Activated CD4-positive, CD25-positive, alpha-beta regulatory T cell (primary cell): ENCODE data around the gene SLCO1C1.

Experiments
- DNase-seq, 4 experiments: peaks; one replicate each; lab custom pipeline; 2025; lab: John Stamatoyannopoulos, UW

Gene SLCO1C1

DNA sequence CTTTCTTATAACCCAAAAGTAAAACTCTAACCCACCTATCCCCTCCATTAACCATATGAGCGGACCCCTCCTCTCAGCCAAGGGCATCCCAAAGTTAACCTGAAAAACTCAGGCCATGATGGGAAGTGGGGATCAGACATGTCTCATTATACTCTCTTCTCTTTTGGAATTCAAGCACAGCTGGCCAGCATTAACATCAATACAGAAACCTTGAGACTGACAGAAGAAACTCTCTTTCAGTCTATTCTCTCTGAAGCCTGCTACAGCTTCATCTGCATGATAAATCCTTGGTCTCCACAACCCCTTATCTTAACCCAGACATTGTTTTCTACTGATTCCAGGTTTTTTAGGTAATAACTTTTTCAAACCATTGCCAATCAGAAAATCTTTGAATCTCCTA is 97.8 kb downstream of the SLCO1C1 start:
- no peak for DNase-seq

DNA sequence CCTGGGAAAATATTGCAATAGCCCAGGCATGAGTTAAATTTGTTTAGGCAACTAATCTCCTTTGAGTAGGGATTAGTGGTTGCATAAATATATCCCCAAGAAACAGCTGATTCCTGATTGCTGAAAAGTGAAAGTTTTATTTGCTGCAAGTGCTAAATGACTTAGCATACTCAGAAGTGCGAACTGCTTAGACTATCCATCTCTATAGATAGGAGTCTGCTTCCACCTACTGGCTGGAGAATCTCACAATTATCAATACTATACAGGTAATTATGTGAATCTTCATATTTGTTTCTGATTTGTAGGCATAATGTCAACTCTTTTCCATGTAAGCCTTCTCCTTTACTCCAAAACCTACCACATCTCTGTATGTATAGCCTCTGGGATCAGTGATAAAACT is 103.4 kb downstream of the SLCO1C1 start:
- DNase-seq, result no peak

DNA sequence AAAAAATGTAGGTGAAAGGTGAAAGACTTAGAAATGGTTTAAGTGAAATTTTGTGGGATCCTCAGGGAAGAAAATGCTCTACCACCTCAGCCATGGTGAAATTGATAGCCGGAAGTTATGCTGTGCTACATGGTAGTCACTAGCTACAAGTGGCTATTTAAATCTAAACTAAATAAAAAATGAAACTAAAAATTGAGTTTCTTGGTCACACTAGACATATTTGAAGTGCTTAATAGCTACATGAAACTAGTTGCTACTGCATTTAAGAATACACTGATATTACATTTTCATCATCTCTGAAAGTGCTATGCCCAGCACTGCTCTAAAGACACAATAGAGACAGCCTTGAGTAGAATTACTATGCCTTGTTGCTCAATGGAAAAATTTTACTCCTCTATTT is 105.0 kb downstream of the SLCO1C1 start:
- DNase-seq, result no peak

DNA sequence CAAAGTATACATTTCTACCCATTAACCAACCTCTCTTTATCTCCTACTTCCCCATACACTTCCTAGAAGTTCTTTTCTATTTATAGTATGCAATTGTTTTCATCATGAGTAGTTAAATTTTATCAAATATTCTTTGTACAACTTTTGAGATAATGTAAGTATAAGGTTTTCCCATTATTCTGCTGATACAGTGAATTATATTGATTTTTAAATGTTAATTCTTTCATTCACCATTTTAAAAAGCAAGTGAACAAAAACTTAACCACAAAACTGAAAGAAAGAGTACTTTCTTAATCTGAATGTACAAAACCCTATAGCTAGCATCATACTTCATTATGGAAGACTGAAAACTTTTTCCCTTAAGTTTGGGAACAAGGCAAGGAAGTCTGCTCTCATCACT is 105.9 kb downstream of the SLCO1C1 start:
- no peak for DNase-seq
